Vagina (tissue), 2 donors: ENCODE data around the gene CDH26.

Source experiments
- CTCF ChIP-seq, 3 experiments: fragments of 450-650 bp in 2 of 3; fragments of 200-600 bp in 1 of 3; sonication (generic) in 1 of 3; IDR thresholded peaks; one replicate each; pipeline ENCODE4 v1.5.1; 2017 to 2019; ENCODE audit warnings: antibody characterized with exemption in 3 of 3, mild to moderate bottlenecking in 2 of 3, moderate library complexity in 2 of 3
- POLR2A ChIP-seq, 2 donors: fragments of 450-650 bp; IDR thresholded peaks; one replicate each; pipeline ENCODE4 v1.6.1; 2017; ENCODE audit warnings: antibody characterized with exemption in 2 of 2, mild to moderate bottlenecking in 2 of 2, moderate library complexity in 2 of 2
- POLR2AphosphoS5 ChIP-seq, 2 donors: sonication (generic); formaldehyde crosslinking; IDR thresholded peaks; one replicate each; pipeline ENCODE4 v1.9.0; 2017; ENCODE audit warnings: antibody characterized with exemption in 2 of 2, mild to moderate bottlenecking in 2 of 2, low read depth in 1 of 2; ENCODE audit not compliant: insufficient read depth in 1 of 2

DNA sequence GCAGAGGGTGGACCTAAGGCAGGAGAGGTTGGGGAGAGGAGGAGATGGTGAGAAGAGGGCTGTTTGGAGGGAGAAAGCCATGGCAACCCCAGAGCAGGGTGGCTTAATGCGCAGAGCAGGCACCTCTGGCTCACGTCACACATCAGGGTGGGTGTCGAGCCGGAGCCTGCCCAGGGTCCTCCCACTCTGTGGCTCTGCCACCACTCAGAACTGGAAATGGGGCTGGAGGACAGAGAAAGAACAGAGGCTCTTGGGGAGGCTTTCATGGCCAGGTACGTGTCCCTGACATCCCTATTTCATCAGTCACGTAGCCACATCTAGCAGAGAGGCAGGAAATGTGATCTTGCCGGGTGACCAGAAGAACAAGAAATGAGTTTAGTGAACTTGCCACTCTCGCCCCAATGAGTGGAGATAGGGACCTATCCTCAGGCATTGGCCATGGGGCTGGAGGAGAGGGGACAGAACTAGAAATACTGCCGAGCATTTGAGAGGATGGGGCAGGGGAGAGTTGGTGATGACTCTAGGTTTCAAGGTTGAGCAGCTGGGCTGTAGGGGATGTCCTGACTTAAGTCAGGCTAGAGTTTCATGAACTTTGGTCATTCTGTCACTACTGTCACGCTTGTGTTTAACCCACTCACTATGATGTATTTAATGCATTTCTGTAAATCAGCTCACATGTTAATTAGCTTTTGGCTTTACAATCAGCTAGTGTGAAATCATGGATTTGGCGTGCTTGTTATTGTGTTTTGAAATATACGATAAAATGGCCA, 52.7 kb downstream of the CDH26 start:
- TF ChIP-seq CTCF (IDR thresholded peaks at IDR 0.05) (no peak), POLR2A (IDR thresholded peaks at IDR 0.05) (no peak), POLR2AphosphoS5 (IDR thresholded peaks at IDR 0.05; ENCODE audit: insufficient read depth in 1 of 2, low read depth in 1 of 2) (no peak)
